Activated CD4-positive, alpha-beta T cell treated with anti-CD3 and anti-CD28 coated beads, Interleukin-2, amount 10 ng/mL, durations not matched to agents 24 days and 14 days (primary cell): ENCODE data around the gene SPSB1. TPM values are rescaled to one million over a fixed set of nuclear protein-coding genes. Genes with fewer than 3 reads are reported as not detected.

Experiments used
- DNase-seq: peaks from one replicate; pipeline ENCODE4 v3.0.0; 2022
- H3K27ac Mint-ChIP-seq: one replicate; pipeline ENCODE4 v1.8.0; 2022; ENCODE audit warnings: mild to moderate bottlenecking, mixed read lengths
- H3K27me3 Mint-ChIP-seq: one replicate; pipeline ENCODE4 v1.8.0; 2022; ENCODE audit warnings: mixed read lengths
- H3K36me3 Mint-ChIP-seq: one replicate; pipeline ENCODE4 v1.8.0; 2022; ENCODE audit warnings: low read depth, mild to moderate bottlenecking, mixed read lengths
- H3K4me1 Mint-ChIP-seq: one replicate; pipeline ENCODE4 v1.8.0; 2021; ENCODE audit warnings: mixed read lengths
- H3K4me3 Mint-ChIP-seq: one replicate; pipeline ENCODE4 v1.8.0; 2022; ENCODE audit warnings: mild to moderate bottlenecking, moderate library complexity, mixed read lengths
- H3K9me3 Mint-ChIP-seq: one replicate; pipeline ENCODE4 v1.8.0; 2021; ENCODE audit warnings: mixed read lengths
- intact Hi-C: fragments of 100-400 bp; cut with micrococcal nuclease; formaldehyde crosslinking; loops from one replicate; pipeline ENCODE4 v1.15.1; 2023
- total RNA-seq: library from RNA; stranded (reverse); gene quantifications from 2 replicates; pipeline ENCODE4 v1.2.3, GENCODE V29; 2022

Gene SPSB1
- total RNA-seq, 1 donor from 2014 or later: 6.2 TPM

DNA sequence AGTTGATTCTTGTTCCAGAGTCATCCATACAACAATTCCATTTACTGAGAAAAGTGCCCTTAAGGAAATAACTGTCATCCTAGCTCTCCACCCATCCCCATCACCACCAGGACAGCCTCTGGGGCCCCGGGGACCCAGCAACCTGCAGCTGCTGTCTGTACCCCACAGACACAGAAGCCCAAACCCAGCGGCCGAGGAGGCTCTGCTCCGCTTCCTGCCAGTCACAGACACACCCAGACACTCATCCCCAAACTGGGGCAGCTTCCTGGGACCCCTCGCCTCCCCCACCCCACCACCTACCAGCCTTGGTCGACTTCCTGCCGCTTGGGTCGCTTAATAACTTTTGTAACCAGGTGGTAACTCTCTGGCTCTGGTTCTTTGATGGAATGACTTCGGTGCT lies 125.0 kb downstream of the SPSB1 start:
- peaks cover 50% of the 10 kb centered on the region for H3K4me1 Mint-ChIP-seq
- peak; percentile 64 for DNase-seq
- peak overlapping the region; percentile 15 for H3K4me3 Mint-ChIP-seq
- no peaks in the 10 kb centered on the region for H3K9me3 Mint-ChIP-seq
- intact Hi-C loops: no loop called here
- peaks cover 2% of the 10 kb centered on the region for H3K36me3 Mint-ChIP-seq
- peak overlapping the region; percentile 20 for H3K27ac Mint-ChIP-seq
- H3K27me3 Mint-ChIP-seq: peaks cover 21% of the 10 kb centered on the region

DNA sequence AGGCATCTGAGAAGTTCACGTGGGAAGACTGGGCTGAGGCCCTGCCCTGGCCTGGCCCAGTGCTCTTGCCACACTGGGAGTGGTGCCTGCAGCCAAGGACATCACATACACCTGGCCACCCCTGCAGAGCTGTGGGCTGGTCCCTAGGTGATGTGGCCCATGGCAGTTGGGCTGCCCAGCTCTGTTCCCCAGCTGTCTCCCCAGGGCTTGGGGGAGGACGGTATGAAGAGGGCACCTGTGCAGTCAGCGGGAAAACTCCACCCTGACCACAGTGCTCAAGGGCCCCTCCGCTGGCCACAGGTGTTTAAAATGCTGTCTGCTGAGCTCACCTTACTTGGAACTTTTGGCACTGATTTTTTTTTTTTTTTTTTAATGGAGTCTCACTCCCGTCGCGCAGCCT lies 126.2 kb downstream of the SPSB1 start:
- DNase-seq: no peak
- H3K9me3 Mint-ChIP-seq: no peaks in the 10 kb centered on the region

More for the DNA sequence above, 126.2 kb downstream of the SPSB1 start:
- Mint-ChIP-seq H3K36me3 (peaks cover 2% of the 10 kb centered on the region), H3K4me3 (no peak overlapping the region), H3K27ac (no peak overlapping the region), H3K4me1 (peaks cover 43% of the 10 kb centered on the region), H3K27me3 (peaks cover 30% of the 10 kb centered on the region)
- intact Hi-C loops: no loop called here

Other genes starting within 250 kb of the SPSB1 start
- gene SLC2A5, start 223.3 kb upstream of the SPSB1 start, total RNA-seq: not detected in 2 replicates
- gene GPR157, start 163.8 kb upstream of the SPSB1 start, total RNA-seq: 2.1 and 4.6 TPM in 2 replicates
- 17.4 and 17.7 TPM in 2 replicates for gene H6PD, start 58.1 kb upstream of the SPSB1 start, total RNA-seq
- 11.4 and 12.4 TPM in 2 replicates for gene SLC25A33, start 246.6 kb downstream of the SPSB1 start, total RNA-seq